Heart left ventricle (tissue), 16 donors: ENCODE results near the gene ERBIN. TPM values are rescaled to one million over a fixed set of nuclear protein-coding genes. Genes with fewer than 3 reads are reported as not detected.

ENCODE experiments used
- ATAC-seq, 4 donors: fragments of 200-7000 bp; cut with Tn5 transposase; one replicate each; pipeline ENCODE4 v1.9.1; 2020 to 2022; ENCODE audit warnings: moderate library complexity in 4 of 4, mild to moderate bottlenecking in 3 of 4, moderate number of reproducible peaks in 1 of 4
- DNase-seq, 5 donors: peaks; one replicate each; pipeline ENCODE4 v3.0.0-alpha.2; 2020
- H3K27ac ChIP-seq, 12 donors: fragments of 200-600 bp; sonication (generic) in 4 of 12; one replicate each; pipeline versions ENCODE4 v1.5.0 to v1.8.0; 2016 to 2022; ENCODE audit warnings: mild to moderate bottlenecking in 2 of 12
- H3K27me3 ChIP-seq, 9 donors: fragments of 200-600 bp; sonication (generic) in 2 of 9; one replicate each; pipeline versions ENCODE4 v1.5.1 to v1.8.0; 2016 to 2022; ENCODE audit warnings: mild to moderate bottlenecking in 3 of 9
- H3K36me3 ChIP-seq, 9 donors: fragments of 200-600 bp; sonication (generic) in 2 of 9; one replicate each; pipeline versions ENCODE4 v1.5.0 to v1.8.0; 2018 to 2022; ENCODE audit warnings: mild to moderate bottlenecking in 2 of 9
- H3K4me1 ChIP-seq, 12 donors: fragments of 200-600 bp; sonication (generic) in 4 of 12; one replicate each; pipeline versions ENCODE4 v1.5.0 to v1.8.0; 2016 to 2022; ENCODE audit warnings: mild to moderate bottlenecking in 3 of 12
- H3K4me3 ChIP-seq, 12 donors: fragments of 200-600 bp; sonication (generic) in 4 of 12; one replicate each; pipeline versions ENCODE4 v1.5.0 to v1.8.0; 2017 to 2022; ENCODE audit warnings: mild to moderate bottlenecking in 9 of 12, moderate library complexity in 4 of 12
- H3K9me3 ChIP-seq, 12 donors: fragments of 200-600 bp; sonication (generic) in 4 of 12; one replicate each; pipeline versions ENCODE4 v1.5.0 to v1.8.0; 2016 to 2022; ENCODE audit warnings: mild to moderate bottlenecking in 1 of 12
- POLR2A ChIP-seq, 2 donors: fragments of 450-650 bp; IDR thresholded peaks; one replicate each; pipeline ENCODE4 v1.6.1; 2017; ENCODE audit warnings: antibody characterized with exemption in 2 of 2, mild to moderate bottlenecking in 2 of 2, moderate library complexity in 2 of 2
- WGBS, 4 donors: extraction: QIAGEN DNeasy Blood & Tissue Kit in 2 of 4; methylation state at CpG; one replicate each; pipeline versions ENCODE4 v1.1.5 to v1.1.7; 2013 to 2018; 5-methylcytosine and 5-hydroxymethylcytosine counted together
- intact Hi-C, 10 donors: fragments of 100-400 bp; cut with DNase I; formaldehyde crosslinking; loops; one replicate each; pipeline versions ENCODE4 v1.11.1 to v1.14.2; 2022
- polyA plus RNA-seq, 2 donors: library from polyadenylated mRNA; stranded (reverse); fragments of 200-250 nt; gene quantifications; one replicate each; pipeline ENCODE4 v1.2.3, GENCODE V29; 2013
- total RNA-seq, 9 donors: library from RNA; depleted of rRNA in 2 of 9; stranded (reverse); fragments of >200 nt in 2 of 9; fragmentation: NEBNext Ultra II Directional in 3 of 9; extraction: Animal tissue kit (Norgen Biotek cat#: 25700) in 3 of 9; gene quantifications; one replicate each; pipeline versions ENCODE4 v1.1.0 to v1.2.4, GENCODE V29; 2016 to 2023
- TF ChIP-seq, protein P1 (sequence below), 12 donors: fragments of 200-600 bp; sonication (generic) in 4 of 12; IDR thresholded peaks; one replicate each; pipeline versions ENCODE4 v1.5.0 to v1.8.0; 2018 to 2022; ENCODE audit warnings: antibody characterized with exemption in 12 of 12, mild to moderate bottlenecking in 5 of 12
- donor health status: ischemic (EF 13 %, LVEDD 7.1; RV severe dilation, severe dysfunction).
- donor health status: healthy with polysubstance abuse.
- donor health status: DM: no; HTN: yes; CAD: no.
- donor health status: DM: no; HTN: no; CAD: no.
- donor health status: ischemic (EF 25% LVEDD 6.9; RV normal size, moderate dysfunction).
- donor health status: ischemic (EF 25% LVEDD 5.7; RV mildly dilated, moderate dysfunction).
- donor health status: healthy.
- donor health status: DM: yes; HTN: yes; CAD: no.
- donor health status: ischemic (EF 35%, LVEDD 5.7; RV mildly dilated, moderate dysfunction).
- donor health status: nonischemic (EF 11% LVEDD 7.7; RV severe dilation, severe dysfunction).
- donor health status: DM: yes; HTN: yes; CAD: no.
- donor health status: PGD.
- donor health status: ischemic (EF 29% LVEDD 5.4; RV normal size, mild dysfunction).
- donor health status: nonischemic (EF 23%, LVEDD 6.1; RV moderate dilation, normal function).

ERBIN gene
- total and polyA plus RNA-seq, 11 donors, result 6.7 to 59.1 (median 37.5) TPM

- Histone ChIP-seq H3K9me3 (peaks cover 0 to 24% (median 9%) of the 10 kb centered on the region in 12 donors), H3K36me3 (peaks cover 0 to 13% (median 0%) of the 10 kb centered on the region in 9 donors), H3K4me3 (no peak overlapping the region), H3K27ac (no peak overlapping the region), H3K27me3 (no peaks in the 10 kb centered on the region), H3K4me1 (no peaks in the 10 kb centered on the region)
- DNase-seq (no peak), ATAC-seq (no peak)
- 95 to 100% (median 98%) methylated on average over 2 of the region's 2 CpGs for WGBS, 4 donors
- intact Hi-C loops, result no loop called here
- TF ChIP-seq, protein P1, sequence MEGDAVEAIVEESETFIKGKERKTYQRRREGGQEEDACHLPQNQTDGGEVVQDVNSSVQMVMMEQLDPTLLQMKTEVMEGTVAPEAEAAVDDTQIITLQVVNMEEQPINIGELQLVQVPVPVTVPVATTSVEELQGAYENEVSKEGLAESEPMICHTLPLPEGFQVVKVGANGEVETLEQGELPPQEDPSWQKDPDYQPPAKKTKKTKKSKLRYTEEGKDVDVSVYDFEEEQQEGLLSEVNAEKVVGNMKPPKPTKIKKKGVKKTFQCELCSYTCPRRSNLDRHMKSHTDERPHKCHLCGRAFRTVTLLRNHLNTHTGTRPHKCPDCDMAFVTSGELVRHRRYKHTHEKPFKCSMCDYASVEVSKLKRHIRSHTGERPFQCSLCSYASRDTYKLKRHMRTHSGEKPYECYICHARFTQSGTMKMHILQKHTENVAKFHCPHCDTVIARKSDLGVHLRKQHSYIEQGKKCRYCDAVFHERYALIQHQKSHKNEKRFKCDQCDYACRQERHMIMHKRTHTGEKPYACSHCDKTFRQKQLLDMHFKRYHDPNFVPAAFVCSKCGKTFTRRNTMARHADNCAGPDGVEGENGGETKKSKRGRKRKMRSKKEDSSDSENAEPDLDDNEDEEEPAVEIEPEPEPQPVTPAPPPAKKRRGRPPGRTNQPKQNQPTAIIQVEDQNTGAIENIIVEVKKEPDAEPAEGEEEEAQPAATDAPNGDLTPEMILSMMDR (IDR thresholded peaks at IDR 0.05), result no peak
- TF ChIP-seq POLR2A (IDR thresholded peaks at IDR 0.05), result no peak
Measured at GRCh38 chr5:66089384-66089783, 163.0 kb downstream of the ERBIN start.

DNA sequence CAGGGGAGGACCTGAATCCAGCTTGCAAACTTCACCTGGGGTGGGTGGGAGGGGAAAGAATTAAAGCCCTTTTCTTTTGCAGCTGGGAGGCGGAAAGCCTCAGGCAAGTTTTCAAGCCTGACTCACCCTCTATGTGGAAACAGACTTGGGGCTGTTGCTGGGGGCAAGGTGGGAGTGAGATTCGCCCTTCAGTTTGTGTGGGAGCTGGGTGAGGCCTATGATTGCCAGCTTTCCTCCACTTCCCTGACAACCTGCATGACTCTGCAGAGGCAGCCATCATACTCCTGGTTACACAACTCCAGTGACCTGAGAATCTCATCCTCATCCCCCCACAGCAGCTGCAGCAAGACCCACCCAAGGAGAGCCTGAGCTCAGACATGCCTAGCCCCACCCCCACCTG, 174.5 kb downstream of the ERBIN start:
- no peaks in the 10 kb centered on the region for H3K36me3 ChIP-seq
- ATAC-seq (no peak), DNase-seq (no peak)
- no peaks in the 10 kb centered on the region for H3K27me3 ChIP-seq
- intact Hi-C loops, result no loop called here
- peaks cover 0 to 66% (median 12%) of the 10 kb centered on the region in 12 donors for H3K9me3 ChIP-seq
- H3K4me1 ChIP-seq, result no peaks in the 10 kb centered on the region
- no peak overlapping the region for H3K4me3 ChIP-seq
- H3K27ac ChIP-seq, result no peak overlapping the region
- TF ChIP-seq POLR2A (IDR thresholded peaks at IDR 0.05), result no peak
- TF ChIP-seq, protein P1 (IDR thresholded peaks at IDR 0.05), result no peak
- WGBS, 4 donors, result 90 to 99% (median 96%) methylated on average over 2 of the region's 2 CpGs

DNA sequence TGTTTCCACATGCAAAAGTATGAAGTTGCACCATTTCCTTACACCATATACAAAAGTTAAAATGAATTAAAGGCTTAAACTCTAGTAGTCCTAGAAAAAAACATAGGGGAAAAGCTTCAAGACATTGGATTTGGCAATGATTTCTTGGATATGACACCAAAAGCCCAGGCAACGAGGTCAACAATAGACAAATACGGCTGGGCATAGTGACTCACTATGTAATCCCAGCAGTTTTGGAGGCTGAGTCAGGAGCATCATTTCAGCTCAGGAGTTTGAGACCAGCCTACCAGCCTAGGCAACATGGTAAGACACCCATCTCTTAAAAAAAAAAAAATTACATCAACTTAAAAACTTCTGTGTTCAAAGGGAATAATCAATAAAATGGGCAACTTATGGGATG, 186.8 kb downstream of the ERBIN start:
- peaks cover 0 to 41% (median 10%) of the 10 kb centered on the region in 12 donors for H3K9me3 ChIP-seq
- 81 to 92% (median 91%) methylated on average over 2 of the region's 2 CpGs for WGBS, 4 donors
- intact Hi-C loops, result no loop called here
- no peak for TF ChIP-seq POLR2A (IDR thresholded peaks at IDR 0.05)
- TF ChIP-seq, protein P1 (IDR thresholded peaks at IDR 0.05), result no peak
- no peaks in the 10 kb centered on the region for H3K36me3 ChIP-seq
- no peaks in the 10 kb centered on the region for H3K27me3 ChIP-seq
- no peak for ATAC-seq
- no peak overlapping the region for H3K27ac ChIP-seq
- DNase-seq, result no peak
- H3K4me1 ChIP-seq, result peaks cover 0 to 2% (median 0%) of the 10 kb centered on the region in 12 donors
- no peak overlapping the region for H3K4me3 ChIP-seq

DNA sequence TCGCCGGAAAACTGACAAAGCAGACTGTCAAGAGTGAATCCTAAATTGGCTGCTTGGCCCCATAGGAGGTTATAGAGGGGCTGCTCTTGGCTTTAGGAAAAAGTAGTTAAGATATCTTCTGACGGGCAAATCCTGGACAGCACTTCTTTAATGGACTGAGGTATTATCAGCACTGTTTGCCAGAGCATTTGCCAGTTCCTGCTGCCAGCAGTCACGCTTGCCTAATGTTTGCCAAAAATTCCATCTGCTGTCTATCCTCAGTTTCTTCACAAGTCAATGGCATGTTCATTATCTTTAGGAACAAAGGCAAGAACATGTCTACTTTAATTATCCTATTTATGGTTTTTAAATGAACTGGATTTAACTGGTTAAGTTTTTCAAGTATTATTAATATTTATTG, 191.9 kb downstream of the ERBIN start:
- DNase-seq, result peak in 4 of 5 donors; percentile 23 to 45 (median 29)
- Histone ChIP-seq H3K9me3 (peaks cover 0 to under 1% (median 0%) of the 10 kb centered on the region in 12 donors), H3K27ac (no peak overlapping the region), H3K36me3 (no peaks in the 10 kb centered on the region), H3K4me1 (peaks cover 0 to 9% (median 0%) of the 10 kb centered on the region in 12 donors), H3K4me3 (no peak overlapping the region), H3K27me3 (no peaks in the 10 kb centered on the region)
- intact Hi-C loops, result no loop called here
- TF ChIP-seq, protein P1 (IDR thresholded peaks at IDR 0.05), result no peak
- no peak for TF ChIP-seq POLR2A (IDR thresholded peaks at IDR 0.05)
- peak in 3 of 4 donors; percentile 55 to 86 (median 63) for ATAC-seq
- 38 to 57% (median 47%) methylated on average over 4 of the region's 4 CpGs for WGBS, 4 donors
